A673 (cell line): ENCODE results near the gene LARP1.

Source experiments
- CTCF ChIP-seq: fragments of 300-800, 200-600 bp; sonication (generic); conservative IDR thresholded peaks from 2 replicates; pipeline ENCODE4 v1.5.1; 2017; ENCODE audit warnings: low read depth, mild to moderate bottlenecking, antibody characterized with exemption, low read length, moderate library complexity, mixed read lengths
- EZH2 ChIP-seq: fragments of 200-600 bp; sonication (generic); IDR thresholded peaks from 2 replicates; pipeline ENCODE4 v1.6.1; 2017; ENCODE audit warnings: borderline replicate concordance, low read depth, mild to moderate bottlenecking, mixed read lengths, antibody characterized with exemption, low read length; ENCODE audit not compliant: poor library complexity, severe bottlenecking

- TF ChIP-seq CTCF (no peak), EZH2 (no peak)
Observed at GRCh38 chr5:154840435-154841272, 85.5 kb downstream of the LARP1 start.
